ENCODE measurements around the gene C10orf120.

C10orf120 gene

GRCh38 chr10:122657729-122658128 lies 41.9 kb downstream of the C10orf120 start:
- Histone ChIP-seq H3K79me2 (ENCODE audit: low read length) (no peaks in the 10 kb centered on the region), H3K27me3 (ENCODE audit: low read depth, low read length) (peaks cover 3% of the 10 kb centered on the region), H2AFZ (ENCODE audit: low read depth, low read length) (no peak overlapping the region), H3K9me3 (ENCODE audit: insufficient read depth, low read length) (no peaks in the 10 kb centered on the region), H4K20me1 (ENCODE audit: insufficient read depth, low read length) (no peaks in the 10 kb centered on the region), H3K4me2 (ENCODE audit: low read length) (no peak overlapping the region), H3K36me3 (replicated peaks; ENCODE audit: low read depth, low read length) (no peaks in the 10 kb centered on the region), H3K4me3 (ENCODE audit: low read length) (no peak overlapping the region), H3K27ac (ENCODE audit: low read length) (no peak overlapping the region), H3K4me1 (ENCODE audit: low read length) (no peaks in the 10 kb centered on the region), H3K9ac (ENCODE audit: low read length) (no peak overlapping the region)
- TF ChIP-seq CTCF (IDR thresholded peaks at IDR 0.05; ENCODE audit: low read depth, low read length) (no peak), EZH2phosphoT487 (IDR thresholded peaks at IDR 0.05; ENCODE audit: low read depth) (no peak)

GRCh38 chr10:122657255-122657654 lies 42.4 kb downstream of the C10orf120 start:
- no peak overlapping the region for H3K9ac ChIP-seq (ENCODE audit: low read length)
- H3K79me2 ChIP-seq (ENCODE audit: low read length): no peaks in the 10 kb centered on the region
- TF ChIP-seq EZH2phosphoT487 (IDR thresholded peaks at IDR 0.05; ENCODE audit: low read depth) (no peak), CTCF (IDR thresholded peaks at IDR 0.05; ENCODE audit: low read depth, low read length) (no peak)
- no peak overlapping the region for H2AFZ ChIP-seq (ENCODE audit: low read depth, low read length)
- no peak overlapping the region for H3K4me3 ChIP-seq (ENCODE audit: low read length)
- no peaks in the 10 kb centered on the region for H3K4me1 ChIP-seq (ENCODE audit: low read length)
- H3K27ac ChIP-seq (ENCODE audit: low read length): no peak overlapping the region
- no peaks in the 10 kb centered on the region for H3K9me3 ChIP-seq (ENCODE audit: insufficient read depth, low read length)
- H3K36me3 ChIP-seq (replicated peaks; ENCODE audit: low read depth, low read length): no peaks in the 10 kb centered on the region
- peaks cover 7% of the 10 kb centered on the region for H3K27me3 ChIP-seq (ENCODE audit: low read depth, low read length)
- H3K4me2 ChIP-seq (ENCODE audit: low read length): no peak overlapping the region
- H4K20me1 ChIP-seq (ENCODE audit: insufficient read depth, low read length): no peaks in the 10 kb centered on the region

GRCh38 chr10:122656741-122657140 lies 42.9 kb downstream of the C10orf120 start:
- Histone ChIP-seq H3K4me1 (ENCODE audit: low read length) (no peaks in the 10 kb centered on the region), H3K9me3 (ENCODE audit: insufficient read depth, low read length) (no peaks in the 10 kb centered on the region), H4K20me1 (ENCODE audit: insufficient read depth, low read length) (no peaks in the 10 kb centered on the region), H3K27ac (ENCODE audit: low read length) (no peak overlapping the region), H3K36me3 (replicated peaks; ENCODE audit: low read depth, low read length) (no peaks in the 10 kb centered on the region), H2AFZ (ENCODE audit: low read depth, low read length) (no peak overlapping the region), H3K9ac (ENCODE audit: low read length) (no peak overlapping the region), H3K4me3 (ENCODE audit: low read length) (no peak overlapping the region), H3K27me3 (ENCODE audit: low read depth, low read length) (peaks cover 7% of the 10 kb centered on the region), H3K4me2 (ENCODE audit: low read length) (no peak overlapping the region), H3K79me2 (ENCODE audit: low read length) (no peaks in the 10 kb centered on the region)
- TF ChIP-seq EZH2phosphoT487 (IDR thresholded peaks at IDR 0.05; ENCODE audit: low read depth) (no peak), CTCF (IDR thresholded peaks at IDR 0.05; ENCODE audit: low read depth, low read length) (no peak)

GRCh38 chr10:122656308-122656705 lies 43.3 kb downstream of the C10orf120 start:
- no peaks in the 10 kb centered on the region for H3K79me2 ChIP-seq (ENCODE audit: low read length)

More at GRCh38 chr10:122656308-122656705, 43.3 kb downstream of the C10orf120 start:
- Histone ChIP-seq H3K27me3 (ENCODE audit: low read depth, low read length) (peaks cover 7% of the 10 kb centered on the region), H3K36me3 (replicated peaks; ENCODE audit: low read depth, low read length) (no peaks in the 10 kb centered on the region), H2AFZ (ENCODE audit: low read depth, low read length) (no peak overlapping the region), H3K9ac (ENCODE audit: low read length) (no peak overlapping the region), H4K20me1 (ENCODE audit: insufficient read depth, low read length) (no peaks in the 10 kb centered on the region), H3K4me1 (ENCODE audit: low read length) (no peaks in the 10 kb centered on the region), H3K9me3 (ENCODE audit: insufficient read depth, low read length) (no peaks in the 10 kb centered on the region), H3K27ac (ENCODE audit: low read length) (no peak overlapping the region), H3K4me2 (ENCODE audit: low read length) (no peak overlapping the region), H3K4me3 (ENCODE audit: low read length) (no peak overlapping the region)
- no peak for TF ChIP-seq CTCF (IDR thresholded peaks at IDR 0.05; ENCODE audit: low read depth, low read length)
- TF ChIP-seq EZH2phosphoT487 (IDR thresholded peaks at IDR 0.05; ENCODE audit: low read depth): no peak

Data from OCI-LY3 (cell line).